ENCODE measurements around the gene MPND. TPM values are rescaled to one million over a fixed set of nuclear protein-coding genes. Genes with fewer than 3 reads are reported as not detected.

The MPND gene
- total RNA-seq, 1 donor from 2014 or later, result 3.9 TPM

- DNase-seq (ENCODE audit: low read depth), result no peak
- no peak overlapping the region for H3K4me3 ChIP-seq (ENCODE audit: low read depth, low read length)
- no peak for TF ChIP-seq CTCF (conservative IDR thresholded peaks at IDR 0.05; ENCODE audit: low read depth, low read length)
Measured at GRCh38 chr19:4305659-4306058, 37.7 kb upstream of the MPND start.

- no peak for DNase-seq (ENCODE audit: low read depth)
- H3K4me3 ChIP-seq (ENCODE audit: low read depth, low read length), result no peak overlapping the region
- TF ChIP-seq CTCF (conservative IDR thresholded peaks at IDR 0.05; ENCODE audit: low read depth, low read length), result no peak
Measured at GRCh38 chr19:4310247-4311121, 32.9 kb upstream of the MPND start.

GRCh38 chr19:4313847-4314490, 29.4 kb upstream of the MPND start:
- TF ChIP-seq CTCF (conservative IDR thresholded peaks at IDR 0.05; ENCODE audit: low read depth, low read length), result no peak
- DNase-seq (ENCODE audit: low read depth), result no peak
- no peak overlapping the region for H3K4me3 ChIP-seq (ENCODE audit: low read depth, low read length)

DNA sequence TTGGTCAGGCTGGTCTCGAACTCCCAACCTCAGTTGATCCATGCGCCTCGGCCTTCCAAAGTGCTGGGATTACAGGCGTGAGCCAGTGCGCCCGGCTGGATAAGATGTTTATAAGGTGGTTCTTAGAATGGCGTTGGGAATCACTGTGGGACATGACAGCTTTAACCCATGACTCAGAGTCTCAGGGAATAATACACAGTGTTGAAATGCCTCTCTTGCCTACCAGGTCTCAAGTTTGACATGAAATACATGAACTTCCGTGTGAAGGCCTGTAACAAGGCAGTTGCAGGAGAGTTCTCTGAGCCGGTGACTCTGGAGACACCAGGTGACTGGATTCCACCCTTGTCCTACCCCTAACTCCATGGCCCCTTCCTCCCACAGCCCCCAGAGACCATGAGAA, 26.4 kb upstream of the MPND start:
- TF ChIP-seq CTCF (conservative IDR thresholded peaks at IDR 0.05; ENCODE audit: low read depth, low read length), result no peak

GRCh38 chr19:4318460-4318859, 24.9 kb upstream of the MPND start:
- TF ChIP-seq CTCF (conservative IDR thresholded peaks at IDR 0.05; ENCODE audit: low read depth, low read length), result no peak
- DNase-seq (ENCODE audit: low read depth), result no peak
- no peak overlapping the region for H3K4me3 ChIP-seq (ENCODE audit: low read depth, low read length)

More for the DNA sequence above, 26.4 kb upstream of the MPND start:
- H3K4me3 ChIP-seq (ENCODE audit: low read depth, low read length), result no peak overlapping the region
- DNase-seq (ENCODE audit: low read depth), result no peak

DNA sequence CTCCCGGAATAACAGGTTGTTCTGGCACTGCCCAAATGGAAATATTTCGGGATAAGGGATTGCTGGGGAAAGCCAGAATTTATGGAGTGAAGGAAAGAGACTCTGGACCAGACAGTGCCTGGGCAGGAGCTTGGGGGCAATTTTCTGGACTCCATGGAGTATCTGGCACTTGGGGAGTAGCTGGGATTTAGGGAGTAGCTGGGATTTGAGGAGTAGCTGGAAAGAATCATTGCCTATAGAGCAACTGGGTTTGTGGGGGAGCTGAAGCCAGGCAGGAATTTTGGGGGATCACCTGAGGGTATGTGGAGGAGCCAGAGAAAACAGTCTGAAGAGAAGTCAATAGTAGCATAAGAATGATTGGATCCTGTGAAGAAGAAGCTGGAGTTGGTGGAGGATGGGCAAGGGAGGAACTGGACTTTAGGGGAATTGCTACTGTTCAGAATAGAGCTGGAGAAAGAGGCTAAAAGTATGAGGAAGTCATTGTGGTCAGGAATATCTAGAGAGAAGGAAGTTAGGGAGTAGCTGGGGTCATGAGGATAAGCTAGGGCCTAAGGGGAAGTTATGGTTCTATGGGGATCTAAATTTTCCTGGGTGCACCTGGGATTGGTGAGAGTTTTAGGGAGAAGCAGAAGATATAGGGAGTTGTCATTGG, 24.2 kb upstream of the MPND start:
- no peak for TF ChIP-seq CTCF (conservative IDR thresholded peaks at IDR 0.05; ENCODE audit: low read depth, low read length)
- DNase-seq (ENCODE audit: low read depth), result no peak

More for the DNA sequence above, 24.2 kb upstream of the MPND start:
- H3K4me3 ChIP-seq (ENCODE audit: low read depth, low read length), result no peak overlapping the region
